AG04449 (cell line): ENCODE data around the gene APOL6.

Experiments used
- CTCF ChIA-PET: fragments of 350-600 bp; formaldehyde crosslinking; extraction: SDS; loops from one replicate; lab custom pipeline; 2021; ENCODE audit warnings: antibody characterized with exemption; lab: Yijun Ruan, JAX
- POLR2A ChIA-PET: fragments of 400-600, 350-600 bp; formaldehyde crosslinking; extraction: SDS; loops from one replicate; lab custom pipeline; 2020; ENCODE audit warnings: antibody characterized with exemption, inconsistent platforms; lab: Yijun Ruan, JAX
- DNase-seq: peaks from one replicate; pipeline ENCODE4 v3.0.0-alpha.2; 2010; ENCODE audit warnings: low read depth, low spot score
- H3K4me3 ChIP-seq: 2 replicates; pipeline ENCODE4 v1.5.1; 2011; ENCODE audit warnings: low read depth, mild to moderate bottlenecking, control low read depth, low read length
- CTCF ChIP-seq: IDR thresholded peaks from one replicate; pipeline ENCODE4 v1.5.1; 2011; ENCODE audit warnings: mild to moderate bottlenecking, moderate library complexity, low read length, control low read depth, inconsistent platforms; ENCODE audit not compliant: insufficient read depth; ENCODE audit errors: missing control alignments

APOL6 gene

GRCh38 chr22:35656284-35656752 is 8.1 kb downstream of the APOL6 start:
- DNase-seq: no peak
- ChIA-PET CTCF (interaction anchor here (1.0 to 1.4 kb wide), 3 partner anchors 9 to 150 kb away, joined by 3 read pairs; no protein-coding TSS in a partner anchor), POLR2A (no interaction called here)
- TF ChIP-seq CTCF: no peak
- no peak overlapping the region for H3K4me3 ChIP-seq

- POLR2A ChIA-PET: no interaction called here
- DNase-seq: no peak
- CTCF ChIA-PET: interaction anchor here (1.4 kb wide), 2 partner anchors 10 to 25 kb away, joined by 3 read pairs; no protein-coding TSS in a partner anchor
Observed at GRCh38 chr22:35657571-35658312, 9.5 kb downstream of the APOL6 start.

GRCh38 chr22:35660291-35661127 is 12.3 kb downstream of the APOL6 start:
- no peak for TF ChIP-seq CTCF
- H3K4me3 ChIP-seq: no peak overlapping the region
- no peak for DNase-seq
- ChIA-PET CTCF (no interaction called here), POLR2A (no interaction called here)

More at GRCh38 chr22:35657571-35658312, 9.5 kb downstream of the APOL6 start:
- no peak overlapping the region for H3K4me3 ChIP-seq
- TF ChIP-seq CTCF: no peak

GRCh38 chr22:35661464-35661863 is 13.2 kb downstream of the APOL6 start:
- ChIA-PET POLR2A (no interaction called here), CTCF (no interaction called here)
- no peak for DNase-seq
- TF ChIP-seq CTCF: no peak
- H3K4me3 ChIP-seq: no peak overlapping the region

GRCh38 chr22:35662914-35663313 is 14.7 kb downstream of the APOL6 start:
- no peak for DNase-seq
- CTCF ChIA-PET: interaction anchor here (0.7 to 1.4 kb wide), 3 partner anchors 32 to 176 kb away, joined by 3 to 5 read pairs (median 3); no protein-coding TSS in a partner anchor
- TF ChIP-seq CTCF: no peak
- POLR2A ChIA-PET: no interaction called here
- H3K4me3 ChIP-seq: no peak overlapping the region
